Right lobe of liver (tissue), 4 donors: ENCODE data around the gene FTO.

Source experiments
- CTCF ChIP-seq, 4 donors: fragments of 200-600 bp in 3 of 4; fragments of 450-650 bp in 1 of 4; IDR thresholded peaks; one replicate each; pipeline versions ENCODE4 v1.5.1 to v1.8.0; 2016 to 2022; ENCODE audit warnings: antibody characterized with exemption in 4 of 4, mild to moderate bottlenecking in 2 of 4
- POLR2A ChIP-seq: fragments of 450-650 bp; IDR thresholded peaks from one replicate; pipeline ENCODE4 v1.6.1; 2017; ENCODE audit warnings: antibody characterized with exemption, mild to moderate bottlenecking
- donor health status: DM: no; HTN: no; CAD: no.
- donor health status: DM: no; HTN: no; CAD: no.
- donor health status: DM: no; HTN: yes; CAD: no.

DNA sequence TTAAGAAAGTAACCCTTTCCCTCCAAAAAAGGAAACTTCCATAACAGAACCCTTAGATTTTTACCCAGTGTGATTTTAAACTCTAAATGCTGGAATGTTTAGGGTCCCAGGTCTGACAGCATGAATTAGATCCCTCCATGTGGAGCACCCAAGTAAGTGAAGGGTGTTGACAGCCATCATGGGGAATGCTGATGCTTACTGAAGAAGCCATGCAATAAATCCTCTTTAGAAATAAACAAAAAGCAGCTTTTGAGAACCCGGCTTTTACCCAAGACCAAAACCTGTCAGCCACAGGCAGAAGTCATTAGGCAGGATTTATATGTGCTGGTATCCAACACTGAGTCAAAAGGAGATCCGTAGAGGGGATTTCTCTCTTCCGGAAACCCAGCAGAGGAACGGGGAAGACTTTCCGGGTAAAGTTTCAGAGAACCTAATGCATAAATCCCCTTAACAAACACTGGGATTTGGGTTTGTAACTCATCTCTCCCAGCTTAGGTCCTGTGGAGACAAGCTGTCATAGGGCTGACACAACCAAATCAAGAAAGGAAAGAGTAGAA, 295.1 kb downstream of the FTO start:
- TF ChIP-seq POLR2A (no peak), CTCF (IDR thresholded peaks at IDR 0.05) (no peak)
